DND-41 (cell line): ENCODE measurements around the gene APOL3.

Experiments used
- CTCF ChIP-seq: IDR thresholded peaks from 2 replicates; pipeline ENCODE4 v1.5.1; 2012; ENCODE audit warnings: borderline replicate concordance, low read length, moderate library complexity, mild to moderate bottlenecking; ENCODE audit not compliant: poor library complexity, severe bottlenecking; ENCODE audit errors: extremely low read depth
- EZH2 ChIP-seq: IDR thresholded peaks from 3 replicates; pipeline ENCODE4 v1.6.1; 2012; ENCODE audit warnings: borderline replicate concordance, low read depth, mild to moderate bottlenecking, moderate library complexity, low read length, inconsistent platforms; ENCODE audit not compliant: severe bottlenecking

- TF ChIP-seq CTCF (peak; percentile 2), EZH2 (no peak)
Measured at GRCh38 chr22:36204632-36205015, 44.1 kb upstream of the APOL3 start.
